HEK293 (cell line): Measurements from ENCODE around the gene FBXO33.
A peak's percentile ranks its signal among the peaks of the same experiment; 100 is the strongest.

Experiments used
- CTCF ChIA-PET: fragments of 350-600 bp; formaldehyde crosslinking; extraction: SDS; loops from one replicate; lab custom pipeline; 2021; ENCODE audit warnings: antibody characterized with exemption; lab: Yijun Ruan, JAX
- POLR2A ChIA-PET: fragments of 300-600 bp; formaldehyde crosslinking; extraction: SDS; loops from one replicate; lab custom pipeline; 2020; ENCODE audit warnings: antibody characterized with exemption, inconsistent platforms; lab: Yijun Ruan, JAX
- H3K27ac ChIP-seq: fragments of 200-500 bp; sonication (Bioruptor generic); 2 replicates; pipeline ENCODE4 v1.5.1; 2014; ENCODE audit warnings: low read depth, low read length, control low read depth, inconsistent platforms; ENCODE audit errors: extremely low read depth
- H3K36me3 ChIP-seq, 2 experiments: fragments of 200-500 bp in 1 of 2; sonication (Bioruptor generic) in 1 of 2; 1 replicate in 1 of 2; 2 replicates in 1 of 2; pipeline ENCODE4 v1.5.1; 2014 to 2017; ENCODE audit warnings: inconsistent platforms in 2 of 2, low read length in 2 of 2; ENCODE audit not compliant: control insufficient read depth in 2 of 2, insufficient read depth in 1 of 2
- H3K4me1 ChIP-seq: fragments of 200-500 bp; sonication (Bioruptor generic); 2 replicates; pipeline ENCODE4 v1.5.1; 2014; ENCODE audit warnings: mild to moderate bottlenecking, low read length, inconsistent platforms; ENCODE audit not compliant: control insufficient read depth, insufficient read depth
- H3K4me3 ChIP-seq: 2 replicates; pipeline ENCODE4 v1.5.1; 2011; ENCODE audit warnings: low read depth, mild to moderate bottlenecking, control low read depth, low read length, moderate library complexity
- H3K9me3 ChIP-seq: fragments of 200-500 bp; sonication (Bioruptor generic); 2 replicates; pipeline ENCODE4 v1.5.1; 2014; ENCODE audit warnings: low read depth, low read length, inconsistent platforms; ENCODE audit not compliant: control insufficient read depth, insufficient read depth
- FEZF1 ChIP-seq: fragments of 450-650 bp; formaldehyde crosslinking; IDR thresholded peaks from 2 replicates; pipeline ENCODE4 v1.5.1; 2016; ENCODE audit warnings: missing biosample characterization, missing genetic modification characterization
- GLIS2 ChIP-seq: fragments of 450-650 bp; formaldehyde crosslinking; IDR thresholded peaks from 2 replicates; pipeline ENCODE4 v1.5.1; 2016; ENCODE audit warnings: missing biosample characterization, missing genetic modification characterization
- KLF1 ChIP-seq: fragments of 450-650 bp; formaldehyde crosslinking; IDR thresholded peaks from 2 replicates; pipeline ENCODE4 v1.5.1; 2016; ENCODE audit warnings: missing biosample characterization, missing genetic modification characterization
- KLF7 ChIP-seq: fragments of 450-650 bp; formaldehyde crosslinking; IDR thresholded peaks from 2 replicates; pipeline ENCODE4 v1.5.1; 2016; ENCODE audit warnings: missing biosample characterization, missing genetic modification characterization, borderline replicate concordance
- MZF1 ChIP-seq: fragments of 450-650 bp; formaldehyde crosslinking; IDR thresholded peaks from 2 replicates; pipeline ENCODE4 v1.5.1; 2017; ENCODE audit warnings: missing biosample characterization, missing genetic modification characterization, borderline replicate concordance
- PRDM1 ChIP-seq: fragments of 450-650 bp; formaldehyde crosslinking; IDR thresholded peaks from 2 replicates; pipeline ENCODE4; 2016; ENCODE audit warnings: missing biosample characterization, missing genetic modification characterization
- SCRT2 ChIP-seq: fragments of 450-650 bp; formaldehyde crosslinking; IDR thresholded peaks from 2 replicates; pipeline ENCODE4 v1.5.1; 2016; ENCODE audit warnings: missing biosample characterization, missing genetic modification characterization
- ZBTB1 ChIP-seq: fragments of 450-650 bp; formaldehyde crosslinking; IDR thresholded peaks from 2 replicates; pipeline ENCODE4 v1.5.1; 2016; ENCODE audit warnings: missing biosample characterization, missing genetic modification characterization
- ZBTB20 ChIP-seq: fragments of 450-650 bp; formaldehyde crosslinking; IDR thresholded peaks from 2 replicates; pipeline ENCODE4 v1.5.1; 2016; ENCODE audit warnings: missing biosample characterization, missing genetic modification characterization
- ZBTB8A ChIP-seq: fragments of 450-650 bp; formaldehyde crosslinking; IDR thresholded peaks from 2 replicates; pipeline ENCODE4 v1.5.1; 2016; ENCODE audit warnings: missing biosample characterization, missing genetic modification characterization
- ZNF140 ChIP-seq: fragments of 450-650 bp; formaldehyde crosslinking; IDR thresholded peaks from 2 replicates; pipeline ENCODE4 v1.5.1; 2016; ENCODE audit warnings: missing biosample characterization, missing genetic modification characterization
- ZNF169 ChIP-seq: fragments of 450-650 bp; formaldehyde crosslinking; IDR thresholded peaks from 2 replicates; pipeline ENCODE4 v1.5.1; 2016; ENCODE audit warnings: missing biosample characterization, missing genetic modification characterization
- ZNF175 ChIP-seq: fragments of 450-650 bp; formaldehyde crosslinking; IDR thresholded peaks from 2 replicates; pipeline ENCODE4 v1.5.1; 2016; ENCODE audit warnings: missing biosample characterization, missing genetic modification characterization
- ZNF184 ChIP-seq: fragments of 450-650 bp; IDR thresholded peaks from 2 replicates; pipeline ENCODE4 v1.5.1; 2018; ENCODE audit warnings: missing biosample characterization, mild to moderate bottlenecking, missing genetic modification characterization
- ZNF529 ChIP-seq: fragments of 450-650 bp; formaldehyde crosslinking; IDR thresholded peaks from 2 replicates; pipeline ENCODE4 v1.5.1; 2017; ENCODE audit warnings: missing genetic modification characterization, missing biosample characterization; ENCODE audit not compliant: insufficient replicate concordance
- ZNF600 ChIP-seq: fragments of 450-650 bp; formaldehyde crosslinking; IDR thresholded peaks from 2 replicates; pipeline ENCODE4 v1.5.1; 2016; ENCODE audit warnings: missing biosample characterization, missing genetic modification characterization
- ZNF610 ChIP-seq: fragments of 450-650 bp; formaldehyde crosslinking; IDR thresholded peaks from 2 replicates; pipeline ENCODE4 v1.5.1; 2016; ENCODE audit warnings: missing biosample characterization, missing genetic modification characterization, borderline replicate concordance
- ZNF621 ChIP-seq: fragments of 450-650 bp; formaldehyde crosslinking; IDR thresholded peaks from 2 replicates; pipeline ENCODE4 v1.5.1; 2017; ENCODE audit warnings: missing biosample characterization, missing genetic modification characterization
- ZNF660 ChIP-seq: fragments of 450-650 bp; IDR thresholded peaks from 2 replicates; pipeline ENCODE4 v1.5.1; 2018; ENCODE audit warnings: missing biosample characterization, mild to moderate bottlenecking, missing genetic modification characterization
- ZNF768 ChIP-seq: fragments of 450-650 bp; formaldehyde crosslinking; IDR thresholded peaks from 2 replicates; pipeline ENCODE4 v1.5.1; 2018; ENCODE audit warnings: missing biosample characterization, mild to moderate bottlenecking, missing genetic modification characterization
- TF ChIP-seq, protein P1 (sequence below): fragments of 450-650 bp; formaldehyde crosslinking; IDR thresholded peaks from 2 replicates; pipeline ENCODE4 v1.5.1; 2016; ENCODE audit warnings: missing biosample characterization, missing genetic modification characterization
- TF ChIP-seq, protein P2 (sequence below): fragments of 450-650 bp; formaldehyde crosslinking; IDR thresholded peaks from 2 replicates; pipeline ENCODE4 v1.5.1; 2017; ENCODE audit warnings: missing biosample characterization, missing genetic modification characterization
- TF ChIP-seq, protein P3 (sequence below): fragments of 450-650 bp; formaldehyde crosslinking; IDR thresholded peaks from 2 replicates; pipeline ENCODE4 v1.5.1; 2016; ENCODE audit warnings: missing biosample characterization, missing genetic modification characterization
- TF ChIP-seq, protein P4 (sequence below): fragments of 450-650 bp; formaldehyde crosslinking; IDR thresholded peaks from 2 replicates; pipeline ENCODE4 v1.5.1; 2016; ENCODE audit warnings: missing biosample characterization, missing genetic modification characterization

The FBXO33 gene

DNA sequence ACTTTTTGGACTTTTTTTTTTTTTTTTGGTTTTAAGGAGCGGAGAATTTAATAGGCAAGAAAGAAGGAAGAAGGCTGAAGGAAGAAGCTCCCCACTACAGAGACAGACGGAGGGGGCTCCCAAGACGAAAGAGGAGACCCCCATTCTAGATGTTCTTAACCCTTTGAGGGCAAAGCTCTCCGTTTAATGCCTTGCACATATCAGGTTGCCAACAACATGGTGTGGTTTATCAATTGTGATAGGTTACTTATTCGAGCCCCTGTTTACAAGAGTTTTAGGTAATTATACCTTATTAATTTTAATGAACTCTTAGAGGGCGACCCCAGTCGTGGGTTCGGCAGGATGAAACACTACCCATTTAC is 1.2 kb upstream of the FBXO33 start:
- no peaks in the 10 kb centered on the region for H3K9me3 ChIP-seq
- POLR2A ChIA-PET: interaction anchor here (0.9 to 3.1 kb wide), 5 partner anchors 90 to 330 kb away, joined by 3 to 24 read pairs (median 15); partner anchors contain the start of genes GEMIN2, PNN, SEC23A and TRAPPC6B
- TF ChIP-seq ZNF621 (no peak), FEZF1 (tag by site-specific recombination) (no peak), ZNF169 (tag by site-specific recombination) (no peak), ZNF140 (no peak), ZBTB20 (tag by site-specific recombination) (no peak), ZNF660 (tag by site-specific recombination) (no peak), ZNF529 (tag by site-specific recombination) (no peak), ZNF184 (tag by site-specific recombination) (no peak), ZBTB1 (tag by site-specific recombination) (no peak), MZF1 (tag by site-specific recombination) (no peak), ZNF600 (tag by site-specific recombination) (no peak), SCRT2 (tag by site-specific recombination) (no peak), ZNF175 (tag by site-specific recombination) (no peak), ZNF610 (no peak), KLF7 (tag by site-specific recombination) (no peak), KLF1 (no peak), ZBTB8A (tag by site-specific recombination) (no peak)
- TF ChIP-seq, protein P1, sequence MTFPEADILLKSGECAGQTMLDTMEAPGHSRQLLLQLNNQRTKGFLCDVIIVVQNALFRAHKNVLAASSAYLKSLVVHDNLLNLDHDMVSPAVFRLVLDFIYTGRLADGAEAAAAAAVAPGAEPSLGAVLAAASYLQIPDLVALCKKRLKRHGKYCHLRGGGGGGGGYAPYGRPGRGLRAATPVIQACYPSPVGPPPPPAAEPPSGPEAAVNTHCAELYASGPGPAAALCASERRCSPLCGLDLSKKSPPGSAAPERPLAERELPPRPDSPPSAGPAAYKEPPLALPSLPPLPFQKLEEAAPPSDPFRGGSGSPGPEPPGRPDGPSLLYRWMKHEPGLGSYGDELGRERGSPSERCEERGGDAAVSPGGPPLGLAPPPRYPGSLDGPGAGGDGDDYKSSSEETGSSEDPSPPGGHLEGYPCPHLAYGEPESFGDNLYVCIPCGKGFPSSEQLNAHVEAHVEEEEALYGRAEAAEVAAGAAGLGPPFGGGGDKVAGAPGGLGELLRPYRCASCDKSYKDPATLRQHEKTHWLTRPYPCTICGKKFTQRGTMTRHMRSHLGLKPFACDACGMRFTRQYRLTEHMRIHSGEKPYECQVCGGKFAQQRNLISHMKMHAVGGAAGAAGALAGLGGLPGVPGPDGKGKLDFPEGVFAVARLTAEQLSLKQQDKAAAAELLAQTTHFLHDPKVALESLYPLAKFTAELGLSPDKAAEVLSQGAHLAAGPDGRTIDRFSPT (tag by site-specific recombination): no peak
- TF ChIP-seq, protein P2, sequence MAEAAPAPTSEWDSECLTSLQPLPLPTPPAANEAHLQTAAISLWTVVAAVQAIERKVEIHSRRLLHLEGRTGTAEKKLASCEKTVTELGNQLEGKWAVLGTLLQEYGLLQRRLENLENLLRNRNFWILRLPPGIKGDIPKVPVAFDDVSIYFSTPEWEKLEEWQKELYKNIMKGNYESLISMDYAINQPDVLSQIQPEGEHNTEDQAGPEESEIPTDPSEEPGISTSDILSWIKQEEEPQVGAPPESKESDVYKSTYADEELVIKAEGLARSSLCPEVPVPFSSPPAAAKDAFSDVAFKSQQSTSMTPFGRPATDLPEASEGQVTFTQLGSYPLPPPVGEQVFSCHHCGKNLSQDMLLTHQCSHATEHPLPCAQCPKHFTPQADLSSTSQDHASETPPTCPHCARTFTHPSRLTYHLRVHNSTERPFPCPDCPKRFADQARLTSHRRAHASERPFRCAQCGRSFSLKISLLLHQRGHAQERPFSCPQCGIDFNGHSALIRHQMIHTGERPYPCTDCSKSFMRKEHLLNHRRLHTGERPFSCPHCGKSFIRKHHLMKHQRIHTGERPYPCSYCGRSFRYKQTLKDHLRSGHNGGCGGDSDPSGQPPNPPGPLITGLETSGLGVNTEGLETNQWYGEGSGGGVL (tag by site-specific recombination): no peak
- TF ChIP-seq, protein P3, sequence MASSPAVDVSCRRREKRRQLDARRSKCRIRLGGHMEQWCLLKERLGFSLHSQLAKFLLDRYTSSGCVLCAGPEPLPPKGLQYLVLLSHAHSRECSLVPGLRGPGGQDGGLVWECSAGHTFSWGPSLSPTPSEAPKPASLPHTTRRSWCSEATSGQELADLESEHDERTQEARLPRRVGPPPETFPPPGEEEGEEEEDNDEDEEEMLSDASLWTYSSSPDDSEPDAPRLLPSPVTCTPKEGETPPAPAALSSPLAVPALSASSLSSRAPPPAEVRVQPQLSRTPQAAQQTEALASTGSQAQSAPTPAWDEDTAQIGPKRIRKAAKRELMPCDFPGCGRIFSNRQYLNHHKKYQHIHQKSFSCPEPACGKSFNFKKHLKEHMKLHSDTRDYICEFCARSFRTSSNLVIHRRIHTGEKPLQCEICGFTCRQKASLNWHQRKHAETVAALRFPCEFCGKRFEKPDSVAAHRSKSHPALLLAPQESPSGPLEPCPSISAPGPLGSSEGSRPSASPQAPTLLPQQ: no peak
- TF ChIP-seq, all 188 proteins: peak for 0
- Histone ChIP-seq H3K4me3 (peak overlapping the region; percentile 72), H3K27ac (no peak overlapping the region), H3K4me1 (peaks cover 4% of the 10 kb centered on the region; the same call in 1 of the 2 replicates), H3K36me3 (no peaks in the 10 kb centered on the region)
- CTCF ChIA-PET: interaction anchor here (0.5 to 0.7 kb wide), 3 partner anchors 12 to 331 kb away, joined by 3 to 4 read pairs (median 3); partner anchors contain the start of gene SEC23A

DNA sequence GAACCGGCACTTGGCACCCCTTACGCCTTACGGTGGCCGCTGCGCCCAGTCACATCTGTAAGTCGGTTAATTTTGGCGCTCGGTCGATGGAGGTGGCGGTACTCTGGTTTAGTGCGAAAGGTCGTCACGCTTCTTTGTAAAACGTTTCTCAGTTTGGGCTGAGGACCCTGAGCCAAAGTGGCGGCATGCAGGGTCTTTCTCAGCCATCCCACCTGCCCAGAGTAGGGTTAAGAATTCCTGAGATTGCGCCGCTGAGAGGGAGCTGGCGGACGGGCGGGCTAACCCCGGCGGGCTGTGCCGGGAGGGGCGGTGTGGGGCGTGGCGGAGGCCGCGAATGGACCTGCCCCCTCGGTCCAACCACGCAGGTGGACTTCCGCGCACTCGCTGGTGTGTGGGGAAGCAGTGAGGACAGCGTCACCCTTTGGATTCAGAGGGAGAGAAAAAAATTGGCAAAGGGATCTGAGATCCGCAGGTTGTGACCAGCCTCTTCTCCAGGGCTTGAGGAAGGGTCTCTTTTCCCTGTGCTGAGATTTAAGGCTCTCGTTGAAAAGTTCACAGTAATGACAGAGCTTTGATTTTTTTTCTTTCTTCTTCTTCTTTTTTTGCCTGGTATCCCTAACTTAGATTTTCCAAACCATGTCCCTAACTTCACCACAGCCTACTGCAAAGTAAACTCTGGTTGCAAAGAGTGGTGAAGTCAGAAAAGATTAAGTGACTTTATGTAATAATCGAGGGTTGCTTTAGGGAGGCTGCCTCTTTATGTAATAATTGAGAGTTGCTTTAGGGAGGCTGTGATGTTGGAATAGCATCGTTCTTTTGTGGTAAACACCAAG is 602 bp upstream of the FBXO33 start:
- H3K36me3 ChIP-seq: no peaks in the 10 kb centered on the region
- no peaks in the 10 kb centered on the region for H3K9me3 ChIP-seq
- peak overlapping the region; percentile 72 for H3K4me3 ChIP-seq
- peaks cover 4% of the 10 kb centered on the region; the same call in 1 of the 2 replicates for H3K4me1 ChIP-seq
- ChIA-PET CTCF (interaction anchor here (0.7 kb wide), 2 partner anchors 13 to 330 kb away, joined by 3 to 4 read pairs; partner anchors contain the start of gene SEC23A), POLR2A (interaction anchor here (0.5 to 3.1 kb wide), 9 partner anchors 13 to 378 kb away, joined by 3 to 24 read pairs (median 9); partner anchors contain the start of genes GEMIN2, PNN, SEC23A and TRAPPC6B)
- peak overlapping the region; percentile 61 for H3K27ac ChIP-seq
- TF ChIP-seq, protein P4, sequence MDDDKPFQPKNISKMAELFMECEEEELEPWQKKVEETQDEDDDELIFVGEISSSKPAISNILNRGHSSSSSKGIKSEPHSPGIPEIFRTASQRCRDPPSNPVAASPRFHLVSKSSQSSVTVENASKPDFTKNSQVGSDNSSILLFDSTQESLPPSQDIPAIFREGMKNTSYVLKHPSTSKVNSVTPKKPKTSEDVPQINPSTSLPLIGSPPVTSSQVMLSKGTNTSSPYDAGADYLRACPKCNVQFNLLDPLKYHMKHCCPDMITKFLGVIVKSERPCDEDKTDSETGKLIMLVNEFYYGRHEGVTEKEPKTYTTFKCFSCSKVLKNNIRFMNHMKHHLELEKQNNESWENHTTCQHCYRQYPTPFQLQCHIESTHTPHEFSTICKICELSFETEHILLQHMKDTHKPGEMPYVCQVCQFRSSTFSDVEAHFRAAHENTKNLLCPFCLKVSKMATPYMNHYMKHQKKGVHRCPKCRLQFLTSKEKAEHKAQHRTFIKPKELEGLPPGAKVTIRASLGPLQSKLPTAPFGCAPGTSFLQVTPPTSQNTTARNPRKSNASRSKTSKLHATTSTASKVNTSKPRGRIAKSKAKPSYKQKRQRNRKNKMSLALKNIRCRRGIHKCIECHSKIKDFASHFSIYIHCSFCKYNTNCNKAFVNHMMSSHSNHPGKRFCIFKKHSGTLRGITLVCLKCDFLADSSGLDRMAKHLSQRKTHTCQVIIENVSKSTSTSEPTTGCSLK (tag by site-specific recombination): no peak
- TF ChIP-seq ZNF140: no peak
- peak; percentile 85 for TF ChIP-seq GLIS2 (tag by site-specific recombination)
- TF ChIP-seq ZNF768 (tag by site-specific recombination): peak; percentile 33; the same call in 1 of the 2 replicates
- TF ChIP-seq PRDM1 (tag by site-specific recombination): peak; percentile 25; the same call in 1 of the 2 replicates
